PFSK-1 (cell line): ENCODE results near the gene CNNM4.

ENCODE experiments used
- FOXP2 ChIP-seq: optimal IDR thresholded peaks from 2 replicates; pipeline ENCODE3; 2011; ENCODE audit warnings: borderline replicate concordance, control low read depth, inconsistent platforms; ENCODE audit not compliant: insufficient read depth; ENCODE audit errors: extremely low read length, extremely low read depth
- POLR2AphosphoS5 ChIP-seq: IDR thresholded peaks from 2 replicates; pipeline ENCODE4 v1.6.1; 2012; ENCODE audit warnings: low read depth, mild to moderate bottlenecking, control low read depth, low read length, moderate library complexity
- SIN3A ChIP-seq: IDR thresholded peaks from 2 replicates; pipeline ENCODE4 v1.6.1; 2012; ENCODE audit warnings: mild to moderate bottlenecking, low read length, moderate library complexity, borderline replicate concordance; ENCODE audit not compliant: insufficient read depth
- TAF1 ChIP-seq: IDR thresholded peaks from 2 replicates; pipeline ENCODE4 v1.6.1; 2012; ENCODE audit warnings: low read length, control low read depth, borderline replicate concordance; ENCODE audit not compliant: insufficient read depth
- TF ChIP-seq, protein P1 (sequence below), 2 experiments: IDR thresholded peaks; 2 replicates each; pipeline versions ENCODE4 v1.6.1 to v1.8.0; 2011 to 2012; ENCODE audit warnings: low read depth in 2 of 2, low read length in 2 of 2, control low read depth in 1 of 2, inconsistent platforms in 1 of 2, mild to moderate bottlenecking in 1 of 2, moderate library complexity in 1 of 2; ENCODE audit not compliant: insufficient read depth in 1 of 2

DNA sequence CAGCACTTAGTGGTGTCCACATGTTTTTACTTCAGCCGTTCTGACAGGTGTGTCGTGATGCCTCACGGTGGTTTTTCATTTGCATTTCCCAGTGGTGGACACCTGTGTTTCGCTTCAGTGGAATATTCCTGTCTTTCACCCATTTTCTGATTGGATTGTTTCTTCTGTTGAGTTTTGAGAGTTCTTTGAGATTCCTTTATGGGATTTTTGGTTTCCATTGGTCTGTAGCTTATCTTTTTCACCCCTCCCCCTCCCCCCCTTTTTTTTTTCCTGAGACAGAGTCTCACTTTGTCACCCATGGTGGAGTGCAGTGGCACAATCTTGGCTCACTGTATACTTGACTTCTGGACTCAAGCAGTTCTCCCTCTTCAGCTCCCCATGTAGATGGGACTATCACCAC is 75.1 kb downstream of the CNNM4 start:
- TF ChIP-seq TAF1, result no peak
- no peak for TF ChIP-seq POLR2AphosphoS5
- TF ChIP-seq, protein P1, sequence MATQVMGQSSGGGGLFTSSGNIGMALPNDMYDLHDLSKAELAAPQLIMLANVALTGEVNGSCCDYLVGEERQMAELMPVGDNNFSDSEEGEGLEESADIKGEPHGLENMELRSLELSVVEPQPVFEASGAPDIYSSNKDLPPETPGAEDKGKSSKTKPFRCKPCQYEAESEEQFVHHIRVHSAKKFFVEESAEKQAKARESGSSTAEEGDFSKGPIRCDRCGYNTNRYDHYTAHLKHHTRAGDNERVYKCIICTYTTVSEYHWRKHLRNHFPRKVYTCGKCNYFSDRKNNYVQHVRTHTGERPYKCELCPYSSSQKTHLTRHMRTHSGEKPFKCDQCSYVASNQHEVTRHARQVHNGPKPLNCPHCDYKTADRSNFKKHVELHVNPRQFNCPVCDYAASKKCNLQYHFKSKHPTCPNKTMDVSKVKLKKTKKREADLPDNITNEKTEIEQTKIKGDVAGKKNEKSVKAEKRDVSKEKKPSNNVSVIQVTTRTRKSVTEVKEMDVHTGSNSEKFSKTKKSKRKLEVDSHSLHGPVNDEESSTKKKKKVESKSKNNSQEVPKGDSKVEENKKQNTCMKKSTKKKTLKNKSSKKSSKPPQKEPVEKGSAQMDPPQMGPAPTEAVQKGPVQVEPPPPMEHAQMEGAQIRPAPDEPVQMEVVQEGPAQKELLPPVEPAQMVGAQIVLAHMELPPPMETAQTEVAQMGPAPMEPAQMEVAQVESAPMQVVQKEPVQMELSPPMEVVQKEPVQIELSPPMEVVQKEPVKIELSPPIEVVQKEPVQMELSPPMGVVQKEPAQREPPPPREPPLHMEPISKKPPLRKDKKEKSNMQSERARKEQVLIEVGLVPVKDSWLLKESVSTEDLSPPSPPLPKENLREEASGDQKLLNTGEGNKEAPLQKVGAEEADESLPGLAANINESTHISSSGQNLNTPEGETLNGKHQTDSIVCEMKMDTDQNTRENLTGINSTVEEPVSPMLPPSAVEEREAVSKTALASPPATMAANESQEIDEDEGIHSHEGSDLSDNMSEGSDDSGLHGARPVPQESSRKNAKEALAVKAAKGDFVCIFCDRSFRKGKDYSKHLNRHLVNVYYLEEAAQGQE (IDR thresholded peaks at IDR 0.05; ENCODE audit: insufficient read depth in 1 of 2, low read depth in 2 of 2, low read length in 2 of 2), result no peak
- TF ChIP-seq SIN3A, result no peak
- TF ChIP-seq FOXP2, result no peak
